Regular cardiac myocyte (primary cell): ENCODE measurements around the gene ANKRD63. TPM values are rescaled to one million over a fixed set of nuclear protein-coding genes. Genes with fewer than 3 reads are reported as not detected.

Experiments
- total RNA-seq: library from RNA; depleted of rRNA; stranded (reverse); fragments of >200 nt; gene quantifications from 2 replicates; pipeline ENCODE4 v1.2.3, GENCODE V29; 2014

Gene ANKRD63, protein sequence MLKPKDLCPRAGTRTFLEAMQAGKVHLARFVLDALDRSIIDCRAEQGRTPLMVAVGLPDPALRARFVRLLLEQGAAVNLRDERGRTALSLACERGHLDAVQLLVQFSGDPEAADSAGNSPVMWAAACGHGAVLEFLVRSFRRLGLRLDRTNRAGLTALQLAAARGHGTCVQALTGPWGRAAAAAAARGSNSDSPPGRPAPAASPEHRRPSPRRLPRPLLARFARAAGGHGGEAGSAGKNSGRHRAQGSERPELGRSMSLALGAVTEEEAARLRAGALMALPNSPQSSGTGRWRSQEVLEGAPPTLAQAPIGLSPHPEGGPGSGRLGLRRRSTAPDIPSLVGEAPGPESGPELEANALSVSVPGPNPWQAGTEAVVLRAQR
- not detected in 2 replicates for total RNA-seq

DNA sequence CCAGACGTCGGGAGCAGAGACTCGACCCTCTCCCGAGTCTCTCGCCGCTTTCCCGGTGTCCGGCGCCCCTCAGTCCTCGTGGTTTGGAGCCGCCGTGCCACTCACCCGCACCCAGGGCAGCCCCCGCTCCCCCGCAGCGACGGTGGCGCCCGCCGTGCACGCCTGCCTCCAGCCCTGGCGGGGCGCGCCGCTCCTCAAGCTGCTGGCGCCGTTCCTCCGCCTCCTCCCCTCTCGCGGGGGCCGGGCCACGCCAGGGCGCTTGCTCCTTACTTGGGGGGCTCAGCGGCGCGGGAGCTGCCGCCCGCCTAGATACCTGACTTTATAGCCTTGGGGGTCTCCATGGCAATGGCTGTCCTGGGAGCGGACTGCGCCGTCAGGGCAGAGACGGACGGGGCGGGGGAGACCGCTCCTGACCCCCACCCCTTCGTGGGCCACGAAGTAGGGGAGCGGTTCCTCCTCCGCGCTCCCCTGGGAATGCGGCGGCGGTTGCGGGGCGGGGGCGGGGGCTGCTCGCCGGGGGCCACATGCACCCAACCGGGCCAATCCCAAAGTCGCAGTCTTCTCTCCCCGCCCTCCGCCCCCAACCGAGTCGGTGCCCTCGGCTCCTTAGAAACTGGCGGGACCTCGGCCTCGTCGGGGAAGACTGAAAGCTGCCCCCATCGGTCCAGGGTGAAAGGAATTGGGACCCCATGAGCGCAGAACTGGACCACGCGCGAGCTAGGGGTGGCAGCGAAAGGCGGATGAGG is at the start of gene ANKRD63:
TSS of gene ANKRD63 (minus strand) at position 196 of the 746 bp plus-strand sequence. CDS start 478 bp downstream, outside the sequence.

GRCh38 chr15:40323239-40323952 is 40.5 kb upstream of the ANKRD63 start, which contains the start of gene INAFM2:
Gene INAFM2, plus strand, starts transcription at chr15:40323692. Its CDS starts 364 bp downstream, at chr15:40324056.

DNA sequence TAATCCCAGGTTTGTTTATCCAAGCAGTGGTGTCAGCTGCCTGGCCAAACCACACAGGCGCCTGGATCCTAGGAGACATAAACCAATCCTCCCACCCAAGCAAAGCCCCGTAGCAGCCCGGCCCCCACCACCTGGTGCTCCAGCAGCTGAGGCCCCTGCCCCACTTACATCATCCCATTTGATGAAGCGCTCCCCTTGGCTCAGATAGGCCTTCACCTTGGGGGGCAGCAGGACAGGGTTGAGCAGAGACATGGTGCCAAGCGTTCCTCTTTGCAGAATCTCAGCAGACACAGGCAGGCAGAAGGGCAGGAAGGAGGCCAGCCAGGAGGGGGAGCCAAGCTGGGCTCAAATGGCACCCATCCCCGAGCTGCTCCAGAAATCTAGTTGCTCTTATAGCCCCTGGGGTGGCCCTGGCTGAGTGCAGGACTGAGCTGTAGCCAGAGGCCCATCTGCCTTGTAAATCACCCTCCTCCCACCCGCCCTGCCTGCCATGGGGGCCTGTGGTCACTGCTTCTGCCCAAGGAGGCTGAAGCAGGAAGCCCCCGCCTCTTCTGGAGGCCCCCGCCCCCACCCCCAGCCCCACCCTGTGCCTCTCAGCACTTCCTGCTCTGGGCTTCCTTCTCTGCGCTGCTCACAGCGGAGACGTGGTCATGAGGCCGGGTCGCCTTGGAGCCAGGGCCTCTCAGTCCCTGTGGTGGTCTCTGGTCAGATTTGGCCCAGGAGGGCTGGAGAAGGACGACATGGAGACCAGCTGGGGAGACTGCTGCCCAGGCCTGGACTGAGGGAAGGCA is 24.8 kb upstream of the ANKRD63 start, which contains the start of gene PLCB2:
TSS of gene PLCB2 (minus strand) at position 515 of the 791 bp plus-strand sequence. CDS start at position 252, 263 bp downstream.

DNA sequence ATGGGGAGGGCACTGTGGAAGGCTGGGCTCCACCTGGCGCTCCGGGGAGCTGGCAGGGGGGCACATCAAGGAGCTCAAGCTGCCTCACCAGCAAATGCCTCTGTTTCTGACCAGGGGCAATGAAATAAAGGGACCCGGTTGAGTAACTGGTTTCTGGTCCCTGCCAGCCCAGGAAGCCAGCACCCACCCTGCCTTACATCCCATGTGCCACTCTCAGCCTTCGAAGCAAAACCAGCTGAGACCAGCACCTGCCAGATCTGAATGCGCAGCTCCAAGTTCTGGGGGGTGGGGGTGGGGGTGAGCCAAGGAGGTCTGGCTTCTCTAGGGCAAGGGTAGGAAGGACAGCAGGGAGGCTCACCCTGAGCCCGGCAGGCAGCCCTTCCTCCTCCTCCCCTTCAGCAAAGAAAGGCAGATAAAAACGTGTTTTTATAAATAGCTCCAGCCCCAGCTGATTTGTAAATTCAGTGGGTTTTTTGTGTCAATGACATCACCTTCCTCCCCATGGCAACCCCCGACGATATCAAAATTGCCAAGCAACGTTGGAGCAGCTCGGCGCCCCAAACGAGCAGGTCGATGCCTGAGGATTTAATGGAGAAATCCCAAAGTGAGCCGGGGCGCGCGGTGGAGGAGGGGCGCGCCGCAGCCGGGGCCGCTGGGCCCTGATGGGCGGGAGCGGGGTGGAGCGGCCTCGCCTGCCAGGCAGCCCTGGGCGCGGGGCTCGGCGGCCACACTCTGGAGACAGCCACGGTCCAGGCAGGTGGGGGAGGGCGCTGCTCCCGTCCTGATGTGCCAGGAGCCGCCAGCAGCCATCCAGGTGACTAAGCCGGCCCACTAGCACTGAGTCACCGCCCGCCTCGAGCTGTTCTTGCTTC is 44.1 kb downstream of the ANKRD63 start, which contains the start of gene PAK6:
TSS of gene PAK6 (plus strand) at position 532 of the 872 bp plus-strand sequence. CDS start 25,723 bp downstream, outside the sequence.

Other genes starting within 250 kb of the ANKRD63 start
- gene SRP14, start 243.9 kb downstream of the ANKRD63 start, total RNA-seq = 158 and 237 TPM in 2 replicates
- gene BMF, start 174.2 kb downstream of the ANKRD63 start, total RNA-seq = 0.19 and 2.5 TPM in 2 replicates
- gene BUB1B, start 122.0 kb downstream of the ANKRD63 start, total RNA-seq = 2.8 and 37.4 TPM in 2 replicates
- 0.56 TPM in 1 of 2 replicates, not detected in the other for gene PAK6, start 44.0 kb downstream of the ANKRD63 start, total RNA-seq
- gene PLCB2, start 24.9 kb upstream of the ANKRD63 start, total RNA-seq = under 0.01 and 0.38 TPM in 2 replicates
- gene INAFM2, start 40.6 kb upstream of the ANKRD63 start, total RNA-seq = 37.8 and 39.5 TPM in 2 replicates
- gene CCDC9B, start 57.9 kb upstream of the ANKRD63 start, total RNA-seq = 16.9 and 18.0 TPM in 2 replicates
- gene PHGR1, start 68.0 kb upstream of the ANKRD63 start, total RNA-seq = not detected in 2 replicates
- gene DISP2, start 75.2 kb upstream of the ANKRD63 start, total RNA-seq = under 0.01 and 0.19 TPM in 2 replicates
- 65.1 and 89.1 TPM in 2 replicates for gene KNSTRN, start 99.7 kb upstream of the ANKRD63 start, total RNA-seq
- 41.7 and 59.4 TPM in 2 replicates for gene IVD, start 122.7 kb upstream of the ANKRD63 start, total RNA-seq
- gene BAHD1, start 157.9 kb upstream of the ANKRD63 start, total RNA-seq = 3.4 and 5.0 TPM in 2 replicates
- 7.6 and 10.9 TPM in 2 replicates for gene CHST14, start 187.9 kb upstream of the ANKRD63 start, total RNA-seq